HG03342 (cell line): ENCODE data around the gene ADAMTS12.
"Not testable (repeated sequence)": the region's sequence is repeated elsewhere in the genome, so short reads cannot be mapped to it uniquely, and the experiment has no call there.

Source experiments
- ATAC-seq: cut with Tn5 transposase; IDR thresholded peaks from one replicate; pipeline ENCODE4 v1.9.1; 2021; ENCODE audit warnings: mild to moderate bottlenecking, moderate library complexity; ENCODE audit not compliant: unreplicated experiment

The ADAMTS12 gene

GRCh38 chr5:33891788-33892619 is at the start of gene ADAMTS12:
ADAMTS12 (minus strand) TSS chr5:33891990; CDS start chr5:33891856, 134 bp downstream.
- no peak for ATAC-seq

GRCh38 chr5:33941090-33941489 is 49.3 kb upstream of the ADAMTS12 start:
- no peak for ATAC-seq

GRCh38 chr5:33939556-33940262 is 47.9 kb upstream of the ADAMTS12 start:
- ATAC-seq = no peak

GRCh38 chr5:33938881-33939280 is 47.1 kb upstream of the ADAMTS12 start:
- no peak for ATAC-seq

GRCh38 chr5:33938507-33938796 is 46.7 kb upstream of the ADAMTS12 start:
- no peak for ATAC-seq

- ATAC-seq = no peak
These were observed 46.1 kb upstream of the ADAMTS12 start for GRCh38 chr5:33937707-33938506.

GRCh38 chr5:33937017-33937706 is 45.4 kb upstream of the ADAMTS12 start:
- no peak for ATAC-seq

- ATAC-seq = no peak
These were observed 44.7 kb upstream of the ADAMTS12 start, which contains the start of gene RXFP3 for GRCh38 chr5:33936381-33937016. RXFP3 (plus strand) TSS chr5:33936386; CDS start chr5:33936741, 355 bp downstream.

- peak; percentile 38 for ATAC-seq
These were observed 44.2 kb upstream of the ADAMTS12 start for GRCh38 chr5:33936004-33936380.

GRCh38 chr5:33934176-33934575 is 42.4 kb upstream of the ADAMTS12 start:
- ATAC-seq = peak; percentile 16

- peak; percentile 85 for ATAC-seq
These were observed 42.0 kb upstream of the ADAMTS12 start for GRCh38 chr5:33933723-33934169.

GRCh38 chr5:33931136-33931535 is 39.3 kb upstream of the ADAMTS12 start:
- no peak for ATAC-seq

GRCh38 chr5:33929925-33930690 is 38.3 kb upstream of the ADAMTS12 start:
- no peak for ATAC-seq

- no peak for ATAC-seq
These were observed 36.5 kb upstream of the ADAMTS12 start for GRCh38 chr5:33928283-33928682.

GRCh38 chr5:33927685-33928084 is 35.9 kb upstream of the ADAMTS12 start:
- ATAC-seq = no peak

GRCh38 chr5:33925278-33925677 is 33.5 kb upstream of the ADAMTS12 start:
- ATAC-seq = no peak

GRCh38 chr5:33921002-33921401 is 29.2 kb upstream of the ADAMTS12 start:
- no peak for ATAC-seq

GRCh38 chr5:33914844-33915243 is 23.1 kb upstream of the ADAMTS12 start:
- ATAC-seq = not testable (repeated sequence)

- ATAC-seq = not testable (repeated sequence)
These were observed 14.5 kb upstream of the ADAMTS12 start for GRCh38 chr5:33906248-33906647.

- no peak for ATAC-seq
These were observed 13.6 kb upstream of the ADAMTS12 start for GRCh38 chr5:33905381-33905780.
